ENCODE measurements around the gene TAGLN.
A peak's percentile ranks its signal among the peaks of the same experiment; 100 is the strongest.

The TAGLN gene

DNA sequence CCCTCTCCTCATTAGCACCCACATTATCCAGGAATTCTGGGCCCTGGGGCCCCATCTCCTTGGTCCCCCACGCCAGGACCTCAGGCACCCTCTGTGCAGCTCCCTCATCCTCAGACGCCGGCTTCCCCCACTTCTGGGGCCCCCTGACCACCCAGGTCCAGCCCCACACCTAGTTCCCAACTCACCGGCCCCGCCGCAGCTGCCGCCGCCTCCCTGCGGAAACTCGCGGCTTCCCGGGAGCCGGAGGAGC lies 32.6 kb downstream of the TAGLN start, which contains the start of gene PCSK7:
Gene PCSK7 (minus strand): TSS at position 232 of the 250 bp plus-strand sequence. CDS start 2,229 bp downstream, outside the sequence.
- no peak for DNase-seq

DNA sequence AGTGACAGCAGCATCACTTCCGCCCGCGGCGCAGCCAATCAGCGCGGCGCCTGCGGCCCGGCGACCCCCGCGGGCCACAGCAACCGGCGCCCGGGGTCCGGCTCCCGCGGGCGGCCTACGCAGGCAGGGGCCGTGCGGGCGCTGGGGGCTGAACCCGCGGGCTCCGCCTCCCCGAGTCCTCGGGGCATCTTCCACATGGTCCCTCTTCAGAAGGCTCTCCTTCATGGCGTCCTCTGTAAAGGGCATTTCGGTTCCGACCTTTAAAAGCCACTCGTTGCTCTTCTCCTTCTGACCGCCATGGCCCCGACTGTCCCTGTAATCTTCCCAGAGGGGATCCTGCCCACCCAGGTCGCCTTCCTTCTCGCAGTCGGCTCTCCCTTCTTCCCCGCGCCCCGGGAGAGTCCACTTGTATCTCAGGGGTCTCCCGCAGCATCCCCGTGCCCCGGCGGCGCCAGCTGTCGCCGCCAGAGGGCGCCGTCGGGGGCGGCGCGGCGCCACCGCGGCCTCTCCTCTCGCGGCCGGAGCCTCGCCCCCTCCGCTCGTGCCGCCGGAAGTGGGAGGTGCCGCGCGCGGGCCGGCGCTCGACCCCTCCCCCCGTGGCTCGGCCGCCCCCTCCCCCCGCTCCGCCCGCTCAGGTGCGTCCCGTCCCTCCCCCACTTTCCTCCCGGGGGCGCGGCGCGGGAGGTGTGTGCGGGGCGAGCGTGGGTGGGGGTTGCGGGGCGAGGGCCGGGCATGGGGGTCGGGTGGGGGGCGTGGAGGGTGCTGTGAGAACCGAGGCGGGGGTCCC lies 33.1 kb downstream of the TAGLN start, which contains the start of gene RNF214:
Gene RNF214 (plus strand): TSS at position 580 of the 787 bp plus-strand sequence. CDS start 1,602 bp downstream, outside the sequence.
- DNase-seq: peak; percentile 32 to 57

DNA sequence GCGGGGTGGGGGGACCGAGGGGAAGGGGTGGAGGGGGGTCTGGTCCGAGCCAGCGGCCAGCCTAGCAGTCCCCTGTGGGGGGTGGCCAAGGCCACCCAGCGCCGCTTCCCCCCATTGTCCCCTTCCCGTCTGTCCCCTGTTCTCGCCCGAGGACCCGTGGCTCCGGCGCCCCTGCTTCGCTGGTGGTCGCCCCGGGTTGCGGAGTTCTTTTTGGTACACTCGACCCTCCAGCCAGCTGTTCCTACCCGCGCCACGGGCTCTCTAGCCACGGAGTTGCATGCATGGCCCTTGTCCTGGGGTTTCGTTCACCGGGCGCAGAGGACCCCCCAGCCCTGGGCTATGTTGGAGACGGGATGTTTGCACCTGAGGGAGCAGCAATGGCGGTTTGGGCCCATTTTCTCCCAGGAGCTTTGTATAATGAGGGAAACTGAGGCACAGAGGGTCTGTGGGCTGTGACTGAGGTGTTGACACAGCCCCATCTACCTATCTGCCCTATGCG lies 33.8 kb downstream of the TAGLN start:
- no peak for DNase-seq

DNA sequence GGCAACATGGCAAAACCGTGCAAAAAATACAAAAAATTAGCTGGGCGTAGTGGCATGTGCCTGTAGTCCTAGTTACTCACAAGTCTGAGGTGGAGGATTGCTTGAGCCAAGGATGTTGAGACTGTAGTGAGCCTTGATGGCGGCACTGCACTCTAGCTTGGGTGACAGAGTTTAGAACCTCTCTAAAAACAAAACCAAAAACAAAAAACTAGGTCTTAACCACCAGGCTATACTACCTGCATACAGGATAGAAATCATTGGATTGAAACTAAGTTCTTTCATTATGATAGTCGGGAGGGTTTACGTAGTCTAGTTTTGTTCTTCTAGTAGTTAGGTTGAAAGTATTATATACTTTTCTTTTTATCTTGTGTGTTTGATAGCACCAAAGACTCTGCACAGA lies 39.1 kb downstream of the TAGLN start:
- no peak for DNase-seq

DNA sequence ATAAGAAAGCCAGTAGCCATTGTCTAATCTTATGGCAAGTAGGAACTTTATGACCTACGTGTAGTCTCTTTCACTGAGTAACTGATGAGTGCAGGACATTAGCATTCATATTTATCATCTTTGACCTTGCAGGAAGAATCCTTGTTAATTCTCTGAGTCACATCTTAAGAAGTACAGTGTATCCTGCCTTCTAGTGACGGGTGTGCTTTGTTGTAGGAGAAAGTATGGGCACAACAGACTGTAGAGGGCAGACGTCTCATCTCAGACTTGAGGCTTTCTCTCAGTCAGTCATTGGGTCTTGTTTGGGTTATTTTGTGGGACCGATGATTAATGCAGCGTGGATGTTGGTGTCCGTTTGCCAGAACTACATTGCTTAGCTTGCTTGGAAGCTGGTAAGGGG lies 40.1 kb downstream of the TAGLN start:
- DNase-seq: no peak

DNA sequence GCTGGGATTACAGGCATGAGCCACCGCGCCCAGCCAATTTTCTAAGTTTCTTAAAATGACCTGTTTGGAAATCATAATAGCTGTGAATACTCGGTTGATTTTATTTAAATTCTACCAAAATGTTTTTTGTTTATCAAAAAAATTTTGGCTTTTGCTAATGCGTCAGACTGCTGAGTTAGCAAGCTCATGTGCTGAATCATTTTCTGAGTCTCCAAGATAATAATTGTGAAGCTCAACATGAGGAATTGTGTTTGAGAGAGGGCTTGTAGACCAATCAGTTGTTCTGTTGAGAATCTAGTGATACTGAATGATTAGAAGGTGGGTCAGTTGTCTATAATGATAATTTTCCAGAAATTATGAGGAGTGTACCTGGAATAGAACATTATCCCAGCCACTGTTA lies 49.2 kb downstream of the TAGLN start:
- DNase-seq: no peak

DNA sequence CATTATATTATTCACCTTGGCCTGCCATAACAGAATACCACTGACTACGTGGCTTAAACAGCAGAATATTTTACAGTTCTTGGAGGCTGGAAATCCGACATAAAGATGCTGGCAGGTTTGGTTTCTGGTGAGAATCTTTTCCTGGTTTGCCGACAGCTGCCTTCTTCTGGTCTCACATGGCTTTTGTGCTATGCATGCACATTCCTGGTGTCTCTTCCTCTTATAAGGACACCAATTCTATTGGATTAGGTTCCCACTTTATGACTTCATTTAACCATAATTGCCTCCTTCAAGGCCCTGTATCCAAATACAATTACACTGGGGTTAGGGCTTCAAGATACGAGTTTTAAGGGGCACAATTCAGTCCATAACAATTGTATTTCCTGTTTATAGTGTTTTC lies 50.4 kb downstream of the TAGLN start:
- no peak for DNase-seq

DNA sequence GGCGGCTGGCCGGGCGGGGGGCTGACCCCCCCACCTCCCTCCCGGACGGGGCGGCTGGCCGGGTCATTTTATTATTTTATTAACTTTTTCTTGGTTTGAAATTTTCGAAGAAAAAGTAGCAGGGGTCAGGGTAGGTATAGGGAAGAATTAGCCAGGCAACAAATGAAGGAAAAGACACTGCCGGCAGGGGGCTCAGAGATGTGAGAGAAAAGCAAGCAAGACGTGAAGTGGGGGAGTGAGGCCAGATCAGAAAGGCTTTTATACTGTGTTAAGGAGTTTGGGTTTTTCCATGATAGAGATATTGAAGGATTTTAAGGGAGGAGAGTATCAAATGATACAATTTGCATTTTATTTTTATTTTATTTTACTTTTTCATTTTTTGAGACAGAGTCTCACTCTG lies 52.3 kb downstream of the TAGLN start:
- DNase-seq: no peak

DNA sequence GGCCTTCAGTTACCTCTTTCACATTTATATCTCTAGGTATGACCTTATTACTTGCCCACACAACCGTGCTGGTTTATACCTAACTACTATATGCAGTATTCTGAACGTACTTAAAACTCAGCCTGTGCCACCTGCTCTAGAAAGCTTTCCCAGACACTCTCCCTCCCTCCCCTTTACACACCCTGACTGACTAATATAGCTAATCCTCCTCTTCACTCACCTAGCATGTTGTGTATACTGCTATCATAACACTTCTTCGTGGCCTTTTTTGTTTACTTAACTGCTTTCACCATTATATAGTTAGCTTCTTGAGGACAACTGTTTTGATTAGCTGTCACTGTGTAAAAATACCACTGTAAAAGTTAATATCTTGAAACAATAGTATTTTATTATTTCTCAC lies 56.8 kb downstream of the TAGLN start:
- DNase-seq: no peak

DNA sequence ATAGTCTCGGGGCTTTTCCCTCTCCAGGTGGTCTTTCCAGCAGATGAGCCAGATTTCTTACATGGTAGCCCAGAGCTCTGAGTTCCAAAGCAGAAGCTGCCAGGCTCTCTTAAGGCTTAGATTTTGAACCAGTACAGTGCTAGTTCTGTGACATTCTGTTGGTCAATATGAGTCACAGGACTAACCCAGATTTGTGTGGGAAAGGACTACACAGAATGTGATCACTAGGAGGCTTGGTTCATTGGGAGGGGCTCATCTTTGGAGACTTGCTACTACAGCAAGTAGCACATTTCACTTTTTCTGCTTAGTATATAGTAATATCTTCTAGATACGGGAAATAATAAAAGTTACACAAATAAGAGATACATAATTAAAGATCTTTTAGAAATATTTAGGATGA lies 57.4 kb downstream of the TAGLN start:
- DNase-seq: no peak

Data from AML-193 (cell line).